Activated naive CD8-positive, alpha-beta T cell treated with anti-CD3 and anti-CD28 coated beads, Interleukin-2, amount 50 U/mL, for 16 hours (primary cell): Measurements from ENCODE around the gene TUBA3C.
"Not testable (repeated sequence)": the region's sequence is repeated elsewhere in the genome, so short reads cannot be mapped to it uniquely, and the experiment has no call there.

Experiments
- DNase-seq: peaks from one replicate; pipeline ENCODE4 v3.0.0-alpha.2; 2020; ENCODE audit warnings: low read depth, low spot score

Gene TUBA3C

DNA sequence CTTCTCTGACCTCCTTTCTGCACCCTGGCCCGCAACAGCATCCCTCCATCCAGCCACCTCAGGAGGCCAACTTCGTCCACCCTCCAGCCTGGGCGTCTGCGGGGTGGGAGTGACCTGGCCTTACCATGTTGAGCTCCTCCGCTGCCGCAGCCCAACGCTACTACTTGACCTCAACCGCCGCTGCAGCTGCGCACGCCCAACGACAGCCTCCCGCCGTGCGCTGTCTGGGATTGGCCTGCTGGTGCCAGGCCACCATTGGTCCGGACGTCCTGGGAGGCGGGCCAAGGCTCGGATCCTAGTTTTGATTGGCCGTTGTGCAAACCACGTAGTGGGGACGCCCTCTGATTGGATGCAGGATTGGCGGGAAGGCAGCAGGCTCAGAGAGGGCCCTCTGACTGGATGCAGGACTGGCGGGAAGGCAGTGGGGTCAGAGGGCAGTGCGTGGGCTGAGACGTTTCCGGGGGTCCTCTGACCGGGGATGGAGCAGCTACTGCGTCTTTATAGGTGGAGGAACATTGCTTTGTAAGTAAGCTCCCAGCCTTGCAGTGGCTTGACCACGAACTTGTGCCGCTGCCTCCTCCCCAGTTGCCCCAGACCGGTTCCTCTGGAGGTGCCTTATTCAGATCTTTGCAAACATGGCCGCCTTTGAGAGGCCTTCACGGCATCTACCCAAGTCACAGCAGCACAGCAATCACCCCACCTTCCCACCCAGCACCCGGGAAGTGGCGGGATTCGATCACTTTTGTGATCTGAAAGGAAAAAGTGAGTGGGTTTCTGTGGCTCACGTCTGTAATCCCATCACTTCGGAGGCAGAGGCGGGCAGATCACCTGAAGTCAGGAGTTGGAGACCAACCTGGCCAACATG, at the start of gene TUBA3C:
TSS of gene TUBA3C (minus strand) at position 204 of the 865 bp plus-strand sequence. CDS start at position 127, 77 bp downstream.
- DNase-seq: no peak

DNA sequence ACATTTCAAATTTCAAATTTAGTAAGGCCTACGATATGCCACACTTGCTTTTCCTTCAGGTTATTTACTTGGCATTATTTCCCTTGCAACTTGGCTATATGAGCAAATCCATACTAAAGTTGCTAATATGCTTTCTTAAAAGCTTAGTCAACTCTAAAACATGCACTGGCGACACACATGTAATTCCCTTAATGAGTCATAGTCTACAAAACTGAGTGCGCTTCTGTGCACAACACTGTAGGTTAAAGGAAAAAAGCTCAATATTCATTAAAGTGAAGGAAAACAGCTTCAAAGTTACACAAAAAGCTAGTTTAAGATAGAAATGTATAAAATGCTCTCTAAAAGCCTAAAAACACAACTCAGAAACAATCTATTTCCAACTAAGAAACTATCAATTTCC, 25.8 kb upstream of the TUBA3C start:
- not testable (repeated sequence) for DNase-seq

GRCh38 chr13:19192622-19193021, 11.0 kb upstream of the TUBA3C start:
- DNase-seq: not testable (repeated sequence)

- not testable (repeated sequence) for DNase-seq
Observed at GRCh38 chr13:19189911-19190310, 8.3 kb upstream of the TUBA3C start.

- DNase-seq: not testable (repeated sequence)
Observed at GRCh38 chr13:19189368-19189767, 7.7 kb upstream of the TUBA3C start.

- DNase-seq: no peak
Observed at GRCh38 chr13:19185865-19186645, 4.4 kb upstream of the TUBA3C start.

DNA sequence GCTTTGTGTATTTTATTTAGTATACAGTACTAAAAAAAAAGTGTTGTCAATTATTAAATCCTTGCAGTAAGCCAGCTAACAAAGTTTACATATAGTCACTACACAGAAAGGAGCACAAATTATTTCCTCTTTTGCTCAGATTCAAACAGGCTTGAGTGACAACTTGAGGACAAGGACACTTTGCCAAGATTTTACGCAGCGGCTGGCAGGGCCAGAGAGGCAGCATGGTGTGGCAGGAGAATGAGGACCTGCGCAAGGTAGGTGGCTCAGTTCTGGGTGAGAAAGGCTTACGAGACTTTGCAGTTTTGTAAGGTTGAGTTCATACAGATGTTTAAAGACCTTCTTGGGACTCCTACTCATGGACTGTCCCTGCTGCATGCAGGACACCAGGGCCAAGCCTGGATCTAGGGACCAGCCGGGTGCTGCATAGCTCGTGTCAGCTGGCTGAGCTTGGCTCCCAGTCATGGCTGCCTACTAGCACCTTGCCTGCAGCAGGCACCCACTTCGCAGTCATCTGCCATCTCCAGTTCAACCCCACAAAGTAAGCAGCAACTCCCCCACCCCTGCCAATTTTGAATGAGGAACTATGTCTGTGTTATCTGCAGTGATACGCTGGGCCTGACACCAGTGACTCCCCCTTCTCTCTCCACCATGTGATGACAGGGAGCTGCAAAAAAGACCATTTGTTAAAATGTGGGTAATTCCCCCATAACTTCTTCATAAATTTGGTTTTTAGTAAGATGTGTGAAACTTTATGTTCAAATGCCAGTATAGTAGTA, 3.7 kb upstream of the TUBA3C start:
- DNase-seq: no peak

DNA sequence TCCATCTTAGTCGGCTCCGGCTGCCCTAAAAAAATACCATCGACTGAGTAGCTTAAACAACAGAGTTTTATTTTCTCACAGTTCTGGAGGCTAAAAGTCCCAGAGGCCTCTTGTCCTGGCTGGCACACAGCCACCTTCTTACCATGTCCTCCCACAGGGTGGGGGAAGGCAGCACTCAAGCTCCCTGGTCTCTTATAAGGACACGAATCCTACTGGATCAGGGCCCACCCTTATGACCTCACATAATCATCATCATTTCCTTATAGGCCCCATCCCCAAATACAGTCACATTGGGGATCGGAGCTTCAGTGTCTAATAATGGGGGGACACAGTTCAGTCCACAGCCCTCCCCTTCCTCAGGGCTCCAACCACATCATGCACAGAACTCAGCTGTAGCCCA, 2.6 kb upstream of the TUBA3C start:
- DNase-seq: no peak

DNA sequence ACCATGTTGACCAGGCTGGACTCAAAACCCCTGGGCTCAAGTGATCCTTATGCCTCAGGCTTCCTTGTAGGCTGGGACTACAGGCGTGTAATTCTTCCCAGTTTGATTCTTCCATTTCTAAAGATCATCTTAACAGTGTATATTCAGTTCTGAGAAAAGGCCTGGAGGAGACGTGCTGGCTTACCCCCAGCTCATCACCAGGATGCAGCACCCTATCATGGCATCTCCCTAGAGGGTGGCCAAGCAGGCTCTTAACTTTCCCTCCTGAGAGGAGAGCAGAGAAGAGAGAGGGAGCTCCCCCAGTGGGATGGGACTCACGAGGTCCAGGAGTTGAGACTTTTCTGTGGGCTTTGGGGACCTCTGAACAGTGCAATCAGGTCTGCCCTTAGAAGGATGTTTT, 2.1 kb upstream of the TUBA3C start:
- no peak for DNase-seq

DNA sequence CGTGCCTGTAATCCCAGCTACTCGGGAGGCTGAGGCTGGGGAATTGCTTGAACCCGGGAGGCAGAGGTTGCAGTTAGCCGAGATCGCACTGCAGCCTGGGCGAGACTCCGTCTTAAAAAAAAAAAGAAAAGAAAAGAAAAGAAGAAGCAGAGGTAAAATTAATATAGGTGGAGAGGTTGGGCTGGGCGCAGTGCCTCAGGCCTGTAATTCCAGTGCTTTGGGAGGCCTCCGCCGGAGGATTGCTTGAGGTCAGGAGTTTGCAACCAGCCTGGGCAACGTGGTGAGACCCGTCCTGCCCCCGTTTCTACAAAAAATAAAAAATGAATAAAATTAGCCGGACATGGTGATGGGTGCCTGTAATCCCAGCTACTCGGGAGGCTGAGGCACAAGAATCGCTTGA, 912 bp upstream of the TUBA3C start:
- no peak for DNase-seq

GRCh38 chr13:19181021-19181620, 503 bp downstream of the TUBA3C start:
- DNase-seq: no peak

- no peak for DNase-seq
Observed at GRCh38 chr13:19179916-19180315, 1.7 kb downstream of the TUBA3C start.

DNA sequence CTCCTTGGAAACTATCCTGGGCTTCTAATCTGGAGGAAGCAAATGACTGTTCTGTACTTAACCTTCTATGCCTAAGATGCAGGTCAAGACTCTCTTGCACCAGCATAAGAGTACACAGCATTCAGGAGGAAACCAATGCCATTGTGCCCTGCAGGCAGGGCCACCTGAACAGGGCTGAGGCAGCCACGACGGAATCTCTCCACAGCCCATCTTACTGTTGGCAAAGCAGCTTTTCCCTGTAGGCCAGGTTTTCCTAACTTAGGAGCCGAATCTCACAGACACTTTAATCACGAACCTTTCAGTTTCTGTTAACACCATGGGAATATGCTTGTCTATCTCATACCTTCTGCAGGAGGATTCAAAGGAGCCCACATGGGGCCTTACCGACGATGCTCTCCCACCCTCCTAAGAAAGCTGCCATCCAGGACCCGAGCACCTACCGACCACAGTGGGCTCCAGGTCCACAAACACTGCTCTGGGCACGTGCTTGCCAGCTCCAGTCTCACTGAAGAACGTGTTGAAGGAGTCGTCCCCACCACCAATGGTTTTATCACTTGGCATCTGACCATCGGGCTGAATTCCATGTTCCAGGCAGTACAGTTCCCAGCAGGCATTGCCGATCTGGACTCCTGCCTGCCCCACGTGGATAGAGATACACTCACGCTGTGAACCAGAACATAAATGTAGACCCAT, 2.6 kb downstream of the TUBA3C start:
- no peak for DNase-seq

DNA sequence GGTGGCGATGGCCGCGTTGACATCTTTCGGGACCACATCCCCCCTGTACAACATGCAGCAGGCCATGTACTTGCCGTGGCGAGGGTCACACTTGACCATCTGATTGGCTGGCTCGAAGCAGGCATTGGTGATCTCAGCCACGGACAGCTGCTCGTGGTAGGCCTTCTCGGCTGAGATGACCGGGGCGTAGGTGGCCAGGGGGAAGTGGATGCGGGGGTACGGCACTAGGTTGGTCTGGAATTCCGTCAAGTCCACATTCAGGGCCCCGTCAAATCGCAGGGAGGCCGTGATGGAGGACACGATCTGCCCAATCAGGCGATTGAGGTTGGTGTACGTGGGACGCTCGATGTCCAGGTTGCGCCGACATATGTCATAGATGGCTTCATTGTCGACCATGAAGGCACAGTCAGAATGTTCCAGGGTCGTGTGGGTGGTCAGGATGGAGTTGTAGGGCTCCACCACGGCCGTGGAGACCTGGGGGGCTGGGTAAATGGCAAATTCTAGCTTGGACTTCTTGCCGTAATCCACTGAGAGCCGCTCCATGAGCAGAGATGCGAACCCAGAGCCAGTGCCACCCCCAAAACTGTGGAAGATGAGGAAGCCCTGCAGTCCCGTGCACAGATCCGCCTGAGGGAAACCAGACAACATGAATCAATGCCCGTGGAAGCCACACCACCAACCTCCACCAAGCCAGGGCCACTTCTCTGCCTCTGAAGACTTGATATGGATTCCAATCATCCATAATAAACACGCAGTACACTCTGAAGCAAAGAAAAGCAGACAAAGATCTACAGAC, 4.4 kb downstream of the TUBA3C start:
- not testable (repeated sequence) for DNase-seq

- DNase-seq: no peak
Observed at GRCh38 chr13:19173752-19174151, 7.9 kb downstream of the TUBA3C start.

- DNase-seq: no peak
Observed at GRCh38 chr13:19172647-19173030, 9.0 kb downstream of the TUBA3C start.

- DNase-seq: no peak
Observed at GRCh38 chr13:19172007-19172646, 9.5 kb downstream of the TUBA3C start.

DNA sequence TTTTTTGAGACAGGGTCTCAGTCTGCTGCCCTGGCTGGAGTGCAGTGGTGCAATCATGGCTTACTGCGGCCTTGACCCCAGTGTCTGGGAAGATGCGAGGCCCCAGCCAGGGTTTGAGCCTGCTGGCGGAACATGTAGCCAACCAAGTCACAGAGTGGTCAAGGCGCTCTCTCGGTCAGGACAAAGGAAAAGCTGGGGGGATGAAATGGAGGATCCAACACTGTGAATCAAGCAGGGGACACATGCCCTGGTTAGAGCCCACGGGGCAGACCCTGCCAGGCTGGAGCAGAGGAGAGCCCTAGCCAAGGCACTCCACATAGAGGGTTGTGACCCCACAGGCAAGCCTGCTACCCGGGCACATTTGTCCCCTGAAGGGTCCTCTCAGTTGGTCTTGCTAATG, 10.1 kb downstream of the TUBA3C start:
- no peak for DNase-seq

DNA sequence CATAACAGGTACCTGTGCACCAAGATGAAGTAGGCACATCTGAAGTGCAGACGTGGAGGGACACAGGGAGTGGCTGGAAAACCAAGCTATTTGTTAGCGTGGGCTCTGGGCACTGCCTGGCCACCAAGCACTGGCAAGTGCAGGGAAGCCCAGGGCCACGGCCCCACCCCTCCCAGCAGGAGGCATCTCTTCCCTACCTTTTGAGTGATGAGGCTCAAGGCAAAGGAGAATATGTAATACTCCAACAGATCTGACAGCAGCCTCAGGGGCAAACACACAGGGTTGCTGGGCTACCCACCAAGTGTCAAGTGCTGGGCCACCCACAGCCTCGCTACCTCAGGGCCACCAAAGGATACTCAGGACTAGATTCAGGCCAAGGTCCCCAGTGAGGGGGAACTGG, 11.6 kb downstream of the TUBA3C start:
- DNase-seq: no peak

DNA sequence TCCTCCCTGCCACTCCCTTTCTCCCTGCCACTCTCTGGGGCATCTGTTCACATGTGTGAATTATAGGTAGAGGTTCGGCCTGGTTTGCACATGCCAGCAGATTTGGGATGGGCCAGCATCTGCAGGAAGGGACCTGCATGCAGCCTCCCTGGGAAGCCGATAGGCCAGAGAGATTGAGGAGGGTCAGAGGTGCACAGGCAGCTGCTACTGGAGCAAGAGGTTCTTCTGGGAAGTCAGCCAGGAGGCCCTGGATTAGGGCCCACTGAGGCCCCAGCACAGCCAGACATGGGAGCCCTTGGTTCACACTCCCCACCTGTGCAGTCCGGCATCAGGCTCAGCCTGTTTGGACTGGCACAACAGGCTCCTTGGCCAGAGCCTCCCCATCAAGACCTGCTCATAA, 12.1 kb downstream of the TUBA3C start:
- no peak for DNase-seq
